OCI-LY1 (cell line): ENCODE data around the gene FAS.

Experiments
- H2AFZ ChIP-seq: fragments of 200-600 bp; sonication (generic), shearing (Covaris generic); 2 replicates; pipeline ENCODE4 v1.6.0; 2014; ENCODE audit warnings: antibody characterized with exemption, mild to moderate bottlenecking, low read length
- H3F3A ChIP-seq: fragments of 200-600 bp; sonication (generic), shearing (Covaris generic); 2 replicates; pipeline ENCODE4 v1.6.0; 2014; ENCODE audit warnings: mild to moderate bottlenecking, antibody characterized with exemption, low read length, moderate library complexity; ENCODE audit not compliant: insufficient read depth
- H3K27ac ChIP-seq: fragments of 200-600 bp; sonication (generic); 2 replicates; pipeline ENCODE4 v1.5.1; 2014; ENCODE audit warnings: low read length, mixed run types, mild to moderate bottlenecking, low read depth; ENCODE audit not compliant: poor library complexity, severe bottlenecking
- H3K27me3 ChIP-seq: fragments of 200-600 bp; sonication (generic); 2 replicates; pipeline ENCODE4 v1.6.0; 2014; ENCODE audit warnings: antibody characterized with exemption, mild to moderate bottlenecking, low read length, moderate library complexity; ENCODE audit not compliant: insufficient read depth
- H3K36me3 ChIP-seq: fragments of 200-600 bp; sonication (generic); 2 replicates; pipeline ENCODE4 v1.6.1; 2014; ENCODE audit warnings: mild to moderate bottlenecking, antibody characterized with exemption, low read length, moderate library complexity, mixed read lengths; ENCODE audit not compliant: insufficient read depth
- H3K4me1 ChIP-seq: fragments of 200-600 bp; sonication (generic); 2 replicates; pipeline ENCODE4 v1.5.1; 2014; ENCODE audit warnings: mild to moderate bottlenecking, low read length, moderate library complexity; ENCODE audit not compliant: insufficient read depth, severe bottlenecking
- H3K4me2 ChIP-seq: fragments of 200-600 bp; sonication (generic), shearing (Covaris generic); 2 replicates; pipeline ENCODE4 v1.6.1; 2014; ENCODE audit warnings: low read length
- H3K4me3 ChIP-seq: fragments of 200-600 bp; sonication (generic); 2 replicates; pipeline ENCODE4 v1.5.1; 2014; ENCODE audit warnings: low read length, low read depth, mild to moderate bottlenecking, mixed read lengths; ENCODE audit not compliant: poor library complexity, severe bottlenecking
- H3K79me2 ChIP-seq: fragments of 200-600 bp; shearing (Covaris generic); 2 replicates; pipeline ENCODE4 v1.6.1; 2016; ENCODE audit warnings: mixed run types, low read length, mixed read lengths; ENCODE audit not compliant: insufficient read depth
- H3K9ac ChIP-seq: fragments of 200-600 bp; sonication (generic), shearing (Covaris generic); 2 replicates; pipeline ENCODE4 v1.6.1; 2014; ENCODE audit warnings: mild to moderate bottlenecking, low read length, mixed read lengths
- H3K9me2 ChIP-seq: fragments of 200-600 bp; sonication (generic), shearing (Covaris generic); 2 replicates; pipeline ENCODE4 v1.6.1; 2014; ENCODE audit warnings: low read depth, mild to moderate bottlenecking, low read length, mixed read lengths
- H3K9me3 ChIP-seq: fragments of 200-600 bp; shearing (Covaris generic); 2 replicates; pipeline ENCODE4 v1.6.1; 2014; ENCODE audit warnings: low read length, mixed read lengths
- H4K20me1 ChIP-seq: fragments of 200-600 bp; sonication (generic), shearing (Covaris generic); 2 replicates; pipeline ENCODE4 v1.6.0; 2016; ENCODE audit warnings: mild to moderate bottlenecking, low read length; ENCODE audit not compliant: insufficient read depth
- CTCF ChIP-seq: fragments of 200-600 bp; sonication (generic), shearing (Covaris generic); IDR thresholded peaks from 2 replicates; pipeline ENCODE4 v1.5.1; 2017; ENCODE audit warnings: mild to moderate bottlenecking, antibody characterized with exemption, low read length, moderate library complexity, mixed read lengths
- EZH2 ChIP-seq: fragments of 200-600 bp; sonication (generic), shearing (Covaris generic); IDR thresholded peaks from 2 replicates; pipeline ENCODE4 v1.8.0; 2017; ENCODE audit warnings: borderline replicate concordance, mixed run types, mild to moderate bottlenecking, antibody characterized with exemption, low read length, moderate library complexity, mixed read lengths

Gene FAS

GRCh38 chr10:88987243-88987725 lies 3.3 kb upstream of the FAS start:
- Histone ChIP-seq H3K36me3 (no peaks in the 10 kb centered on the region), H3F3A (no peaks in the 10 kb centered on the region), H3K4me1 (peaks cover 18% of the 10 kb centered on the region), H3K4me2 (no peak overlapping the region), H3K9me3 (no peaks in the 10 kb centered on the region), H2AFZ (no peak overlapping the region), H3K9ac (no peak overlapping the region), H3K4me3 (no peak overlapping the region), H4K20me1 (no peaks in the 10 kb centered on the region), H3K9me2 (no peaks in the 10 kb centered on the region), H3K27ac (no peak overlapping the region), H3K79me2 (no peaks in the 10 kb centered on the region), H3K27me3 (no peaks in the 10 kb centered on the region)
- no peak for TF ChIP-seq CTCF
- TF ChIP-seq EZH2 = no peak

GRCh38 chr10:88987840-88988239 lies 2.8 kb upstream of the FAS start:
- Histone ChIP-seq H3K9ac (no peak overlapping the region), H3K4me1 (peaks cover 22% of the 10 kb centered on the region), H3K9me2 (no peaks in the 10 kb centered on the region), H3K9me3 (no peaks in the 10 kb centered on the region), H3K4me3 (no peak overlapping the region), H3F3A (no peaks in the 10 kb centered on the region), H3K36me3 (no peaks in the 10 kb centered on the region), H4K20me1 (no peaks in the 10 kb centered on the region), H3K27me3 (no peaks in the 10 kb centered on the region), H3K79me2 (no peaks in the 10 kb centered on the region), H3K4me2 (no peak overlapping the region), H3K27ac (no peak overlapping the region), H2AFZ (no peak overlapping the region)
- TF ChIP-seq CTCF (no peak), EZH2 (no peak)

- H3K79me2 ChIP-seq = no peaks in the 10 kb centered on the region
- H3K4me1 ChIP-seq = peaks cover 34% of the 10 kb centered on the region
- no peaks in the 10 kb centered on the region for H3K9me2 ChIP-seq
- H4K20me1 ChIP-seq = no peaks in the 10 kb centered on the region
- TF ChIP-seq CTCF = no peak
- no peak for TF ChIP-seq EZH2
- no peak overlapping the region for H3K4me3 ChIP-seq
- H3K9me3 ChIP-seq = no peaks in the 10 kb centered on the region
- H3K4me2 ChIP-seq = no peak overlapping the region
- H3K36me3 ChIP-seq = no peaks in the 10 kb centered on the region
- no peaks in the 10 kb centered on the region for H3F3A ChIP-seq
- H3K27ac ChIP-seq = no peak overlapping the region
- H3K9ac ChIP-seq = no peak overlapping the region
- no peak overlapping the region for H2AFZ ChIP-seq
- H3K27me3 ChIP-seq = no peaks in the 10 kb centered on the region
These were observed 1.2 kb upstream of the FAS start for GRCh38 chr10:88989423-88989822.
